HG03457 (cell line): ENCODE results near the gene MYO19.
A peak's percentile ranks its signal among the peaks of the same experiment; 100 is the strongest.
"Not testable (repeated sequence)": the region's sequence is repeated elsewhere in the genome, so short reads cannot be mapped to it uniquely, and the experiment has no call there.

Experiments
- ATAC-seq: cut with Tn5 transposase; IDR thresholded peaks from one replicate; pipeline ENCODE4 v1.9.1; 2021; ENCODE audit warnings: moderate number of reproducible peaks; ENCODE audit not compliant: unreplicated experiment

Gene MYO19

DNA sequence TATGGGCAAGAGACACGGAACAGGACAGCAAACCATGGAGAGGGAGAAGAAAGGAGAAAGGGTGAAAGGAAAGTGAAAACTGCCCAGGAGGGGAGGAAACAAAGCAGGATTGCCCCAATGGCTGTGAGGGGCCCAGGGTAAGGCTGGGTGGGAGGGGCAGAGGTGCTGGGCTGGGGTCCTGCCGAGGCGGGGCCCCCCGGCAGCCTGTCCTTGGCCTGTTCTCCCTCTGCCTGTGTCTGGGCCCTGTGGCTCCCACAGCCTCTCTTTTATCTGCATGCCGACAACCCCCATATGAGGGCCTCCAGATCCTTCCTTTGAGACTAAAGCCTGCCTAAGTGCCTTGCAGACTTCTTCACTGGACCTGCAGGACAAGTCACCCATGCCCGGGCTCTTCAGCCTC lies 32.7 kb downstream of the MYO19 start:
- ATAC-seq, result no peak

- no peak for ATAC-seq
These were observed 33.3 kb downstream of the MYO19 start for GRCh38 chr17:36501351-36501750.

DNA sequence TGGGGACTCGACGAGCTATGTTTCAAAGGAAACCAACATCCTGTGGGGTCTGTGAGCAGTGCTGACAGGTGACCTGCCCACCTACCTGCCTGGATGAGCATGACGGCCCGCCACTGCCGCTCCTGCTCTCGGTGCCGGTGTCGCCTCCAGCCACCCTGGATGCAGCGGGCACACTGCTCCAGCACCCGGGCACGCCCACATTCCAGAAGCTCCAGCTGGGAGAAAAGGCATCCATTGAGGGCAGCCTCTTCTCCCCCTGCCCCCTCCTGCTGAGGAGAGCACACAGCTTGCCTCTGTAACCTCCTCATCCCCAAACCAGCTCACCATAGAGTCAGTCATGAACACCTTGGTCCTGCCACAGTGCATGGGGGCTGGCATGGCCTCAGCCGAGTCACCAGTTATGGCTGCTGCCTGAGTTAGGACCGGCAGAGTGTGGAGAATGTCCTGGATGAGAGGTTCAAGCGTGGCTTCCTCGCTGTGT lies 33.9 kb downstream of the MYO19 start:
- no peak for ATAC-seq

- no peak for ATAC-seq
These were observed 35.9 kb downstream of the MYO19 start for GRCh38 chr17:36498560-36499300.

- no peak for ATAC-seq
These were observed 36.5 kb downstream of the MYO19 start for GRCh38 chr17:36498155-36498554.

- no peak for ATAC-seq
These were observed 38.5 kb downstream of the MYO19 start for GRCh38 chr17:36496018-36496789.

DNA sequence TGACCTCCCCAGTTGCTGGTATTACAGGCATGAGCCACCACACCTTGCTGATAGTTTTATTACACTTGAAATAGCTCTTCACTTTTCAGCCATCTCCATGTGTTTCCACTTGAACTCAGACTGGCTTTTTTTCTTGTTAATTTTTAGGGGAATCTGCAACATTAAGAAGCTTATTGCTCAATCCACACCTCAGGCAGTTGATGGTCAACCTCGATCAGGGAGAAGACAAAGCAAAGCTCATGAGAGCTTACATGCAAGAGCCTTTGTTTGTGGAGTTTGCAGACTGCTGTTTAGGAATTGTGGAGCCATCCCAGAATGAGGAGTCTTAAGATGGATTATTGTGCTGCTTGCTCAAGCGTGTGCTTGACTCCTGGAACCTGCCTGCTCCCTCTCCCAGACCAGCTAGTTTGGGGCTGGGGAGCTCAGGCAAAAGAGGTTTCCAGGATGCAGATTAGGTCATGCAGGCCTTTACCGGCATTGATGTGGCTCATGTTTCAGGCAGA lies 39.5 kb downstream of the MYO19 start:
- no peak for ATAC-seq

DNA sequence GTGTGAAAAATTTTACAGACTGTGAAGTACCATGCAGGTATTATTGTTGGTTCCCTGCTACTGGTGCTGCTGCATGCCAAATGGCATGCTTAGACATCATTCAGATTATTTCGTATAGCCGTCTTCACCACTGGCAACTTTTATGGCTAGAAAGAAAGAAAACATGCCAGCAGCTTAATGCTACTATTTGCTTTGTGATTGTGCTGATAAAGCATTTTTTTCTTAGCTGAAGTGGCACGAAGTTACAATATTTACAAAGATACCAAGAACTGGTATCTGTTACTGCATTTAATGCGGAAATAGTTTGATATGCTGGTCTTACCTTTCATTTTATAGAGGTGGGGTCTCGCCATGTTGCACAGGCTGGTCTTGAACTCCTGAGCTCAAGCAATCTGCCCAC lies 40.0 kb downstream of the MYO19 start:
- ATAC-seq, result no peak

GRCh38 chr17:36493956-36494355 lies 40.7 kb downstream of the MYO19 start:
- no peak for ATAC-seq

GRCh38 chr17:36486204-36487194 lies 48.2 kb downstream of the MYO19 start, which contains the start of gene ZNHIT3:
Gene ZNHIT3, plus strand, starts transcription at chr17:36486681. Its CDS starts 19 bp downstream, at chr17:36486700.
- ATAC-seq, result peak; percentile 74

DNA sequence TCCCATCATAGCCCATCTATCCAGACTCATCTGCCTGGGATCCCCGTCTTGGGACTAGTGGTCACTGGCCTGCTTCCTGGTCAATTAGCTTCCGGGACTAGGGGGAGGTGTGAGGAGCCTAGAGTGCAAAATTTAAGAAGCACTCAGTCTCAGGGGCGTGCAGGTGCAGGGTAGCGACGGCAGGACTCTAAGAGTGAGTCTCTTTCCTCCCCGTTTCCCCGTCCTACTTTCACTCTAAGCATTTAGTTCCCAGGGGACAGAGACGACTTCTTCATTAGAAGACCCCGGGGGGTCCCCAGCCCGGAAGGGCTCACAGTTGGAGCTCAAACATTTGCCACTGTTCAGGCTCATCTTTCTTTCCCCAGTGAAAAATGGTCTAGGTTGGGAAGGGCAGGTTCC lies 48.9 kb downstream of the MYO19 start:
- ATAC-seq, result no peak

- no peak for ATAC-seq
These were observed 49.6 kb downstream of the MYO19 start for GRCh38 chr17:36485027-36485426.

- ATAC-seq, result not testable (repeated sequence)
These were observed 50.6 kb downstream of the MYO19 start for GRCh38 chr17:36484021-36484420.

GRCh38 chr17:36482611-36483504 lies 51.8 kb downstream of the MYO19 start:
- no peak for ATAC-seq

- no peak for ATAC-seq
These were observed 52.8 kb downstream of the MYO19 start for GRCh38 chr17:36481829-36482228.

DNA sequence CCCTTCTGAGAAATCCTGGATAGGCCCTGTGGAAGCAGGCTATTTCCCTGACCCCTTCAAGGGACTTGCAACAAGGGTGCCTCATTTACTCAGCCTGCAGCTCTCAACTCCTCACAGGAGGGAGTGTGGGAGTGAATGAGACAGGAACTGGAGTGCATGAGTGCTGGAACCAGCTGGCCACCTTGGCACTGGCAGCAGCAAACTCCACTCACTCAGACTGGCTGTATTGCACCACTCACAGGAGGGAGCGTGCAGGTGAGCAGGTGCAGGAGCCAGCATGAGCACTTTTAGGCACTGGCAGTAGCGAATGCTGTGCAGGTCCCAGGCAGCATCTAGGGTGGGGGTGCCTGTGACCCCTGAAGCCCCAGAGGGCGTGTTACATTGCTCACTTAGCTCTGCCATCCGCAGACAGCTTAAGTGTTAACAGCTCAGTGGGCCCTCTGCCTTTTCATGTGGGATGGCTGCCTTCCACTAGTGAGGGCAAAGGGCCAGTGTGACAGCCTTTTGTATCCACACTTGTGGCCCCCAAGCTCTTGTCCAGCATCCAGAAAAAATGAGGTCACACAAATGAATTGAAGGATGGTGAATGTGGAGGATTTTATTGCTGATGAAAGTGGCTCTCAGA lies 59.2 kb downstream of the MYO19 start:
- ATAC-seq, result no peak

- no peak for ATAC-seq
These were observed 60.1 kb downstream of the MYO19 start for GRCh38 chr17:36474571-36474970.

DNA sequence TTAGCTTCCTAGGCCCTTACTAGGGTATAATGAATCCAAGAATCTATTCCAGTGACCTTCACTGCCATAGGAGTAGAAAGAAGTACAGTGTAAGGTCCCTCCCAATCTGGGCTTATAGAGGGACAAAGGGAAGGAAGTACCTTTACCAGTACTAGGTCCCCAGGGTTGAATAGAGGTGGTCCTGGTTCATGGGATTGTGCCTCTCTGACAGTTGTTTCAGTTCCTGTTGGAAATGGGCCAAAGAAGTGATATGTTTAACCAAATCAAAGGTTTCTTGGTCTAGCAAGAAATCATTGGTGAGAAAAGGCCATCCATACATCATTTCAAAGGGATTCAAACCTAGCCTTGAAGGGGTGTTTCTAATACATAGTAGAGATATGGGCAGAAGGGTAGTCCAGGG lies 64.2 kb downstream of the MYO19 start:
- ATAC-seq, result no peak

- ATAC-seq, result no peak
These were observed 64.9 kb downstream of the MYO19 start for GRCh38 chr17:36469733-36470132.
